IPS-NIHi11 (cell line): ENCODE measurements around the gene ABCC6.
"Not testable (repeated sequence)": the region's sequence is repeated elsewhere in the genome, so short reads cannot be mapped to it uniquely, and the experiment has no call there.

Experiments used
- DNase-seq: peaks from one replicate; pipeline ENCODE4 v3.0.0; 2012; ENCODE audit warnings: mixed read lengths, low spot score

The ABCC6 gene

GRCh38 chr16:16222850-16223661, at the start of gene ABCC6:
TSS of gene ABCC6 (minus strand) at chr16:16223494. CDS start at chr16:16223434, 60 bp downstream.
- not testable (repeated sequence) for DNase-seq

- DNase-seq, result not testable (repeated sequence)
Observed at GRCh38 chr16:16272573-16273221, 49.4 kb upstream of the ABCC6 start.

DNA sequence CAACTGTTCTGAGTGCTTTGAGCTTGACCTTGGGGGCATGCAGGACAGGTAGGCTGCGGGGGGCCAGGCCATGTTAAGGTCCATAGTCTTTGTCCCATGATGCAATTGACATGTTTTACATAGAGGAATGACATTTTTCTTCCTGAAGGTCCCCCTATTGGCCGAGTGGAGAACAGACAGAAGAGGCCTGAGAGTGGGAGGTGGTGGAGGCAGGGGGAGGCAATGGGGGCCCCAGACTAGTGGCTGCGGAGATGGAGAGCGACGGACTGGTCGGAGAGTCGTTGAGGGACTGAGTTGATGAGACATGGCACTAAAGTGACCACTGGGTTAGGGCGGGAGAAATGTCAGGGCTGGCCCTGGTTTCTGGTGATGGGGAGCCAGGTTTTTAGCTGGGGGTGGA, 48.4 kb upstream of the ABCC6 start:
- not testable (repeated sequence) for DNase-seq

GRCh38 chr16:16268185-16268808, 45.0 kb upstream of the ABCC6 start:
- DNase-seq, result not testable (repeated sequence)

GRCh38 chr16:16267708-16268107, 44.4 kb upstream of the ABCC6 start:
- not testable (repeated sequence) for DNase-seq

DNA sequence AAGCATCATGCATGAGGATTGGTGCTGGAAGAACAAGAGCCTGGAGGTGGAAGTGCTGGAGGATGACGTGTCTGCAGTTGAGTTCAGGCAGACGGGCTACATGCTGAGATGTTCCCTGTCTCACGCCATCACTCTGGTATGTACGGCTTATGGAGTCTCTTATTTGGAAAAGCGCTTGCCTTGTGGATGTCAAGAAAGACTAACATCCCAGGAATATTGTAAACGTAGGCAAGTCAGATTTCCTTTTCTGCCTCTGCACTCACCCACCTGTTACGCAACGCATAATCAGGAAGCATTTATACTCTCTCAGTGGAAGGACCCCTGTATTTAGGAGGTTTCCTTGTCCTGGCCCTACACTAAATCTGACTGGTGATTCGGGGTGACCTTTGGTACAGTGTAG, 41.8 kb upstream of the ABCC6 start:
- not testable (repeated sequence) for DNase-seq

- DNase-seq, result not testable (repeated sequence)
Observed at GRCh38 chr16:16263947-16264346, 40.7 kb upstream of the ABCC6 start.

DNA sequence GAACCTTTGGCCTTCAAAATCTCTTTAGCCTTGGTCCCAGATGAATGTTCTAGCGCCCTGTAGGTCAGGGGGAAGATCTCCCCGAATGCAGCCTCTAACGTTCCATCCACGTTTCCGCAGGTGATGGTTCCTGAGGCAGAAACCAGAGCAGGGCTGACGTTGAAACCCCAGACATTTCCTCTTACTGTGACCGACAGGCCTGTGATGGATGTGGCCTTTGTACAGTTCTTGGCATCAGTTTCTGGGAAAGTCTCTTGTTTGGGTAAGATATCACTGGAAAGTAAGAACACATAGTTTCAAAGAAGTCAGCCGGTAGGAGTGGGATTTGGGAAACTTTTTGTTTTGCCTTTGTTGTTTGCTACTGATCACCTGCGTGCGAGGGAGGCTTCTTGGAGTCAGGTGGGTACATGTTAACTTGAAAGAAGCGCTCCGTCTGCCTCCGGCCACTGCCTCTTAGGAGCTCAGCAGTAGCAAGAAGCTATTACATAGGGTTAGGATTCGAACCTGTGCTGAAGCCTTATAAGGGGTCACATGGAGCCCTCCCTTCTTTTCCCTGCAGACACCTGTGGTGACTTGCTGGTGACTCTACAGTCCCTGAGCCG, 39.8 kb upstream of the ABCC6 start:
- not testable (repeated sequence) for DNase-seq

GRCh38 chr16:16259971-16260370, 36.7 kb upstream of the ABCC6 start:
- not testable (repeated sequence) for DNase-seq

GRCh38 chr16:16258822-16259221, 35.5 kb upstream of the ABCC6 start:
- DNase-seq, result not testable (repeated sequence)

GRCh38 chr16:16257301-16257923, 34.1 kb upstream of the ABCC6 start:
- DNase-seq, result not testable (repeated sequence)

GRCh38 chr16:16252377-16252776, 29.1 kb upstream of the ABCC6 start:
- not testable (repeated sequence) for DNase-seq

DNA sequence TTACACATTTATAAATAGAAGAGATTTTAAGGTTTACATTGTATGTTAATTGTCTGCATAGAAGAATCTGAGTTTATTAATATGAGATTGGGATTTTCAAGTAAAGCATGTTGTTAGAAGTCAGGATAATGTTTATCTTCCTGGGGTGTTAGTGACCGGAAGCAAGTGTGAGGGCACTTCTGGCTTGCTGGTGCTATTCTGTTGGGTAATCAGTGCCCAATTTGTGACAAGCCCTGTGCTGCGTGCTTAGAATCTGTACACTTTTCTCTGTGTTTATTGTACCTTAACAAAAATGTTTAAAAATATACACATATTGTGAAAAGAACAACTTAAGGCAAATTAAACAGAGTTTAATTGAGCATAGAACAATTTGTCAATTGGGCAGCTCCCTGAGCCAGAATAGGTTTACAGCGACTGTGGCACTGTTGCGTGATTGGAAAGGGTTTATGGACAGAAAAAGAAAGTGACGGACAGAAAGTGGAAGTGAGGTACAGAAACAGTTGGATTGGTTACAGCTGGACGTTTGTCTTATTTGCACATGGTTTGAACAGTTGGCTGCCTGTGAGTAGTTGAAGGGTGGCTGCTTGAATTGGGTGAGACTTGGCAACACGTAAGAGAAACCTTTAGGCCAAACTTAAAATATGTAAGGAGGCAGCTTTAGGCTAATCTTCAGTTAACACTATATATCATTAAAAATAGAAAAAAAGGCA, 26.5 kb upstream of the ABCC6 start:
- not testable (repeated sequence) for DNase-seq

GRCh38 chr16:16247439-16247838, 24.1 kb upstream of the ABCC6 start:
- DNase-seq, result not testable (repeated sequence)

DNA sequence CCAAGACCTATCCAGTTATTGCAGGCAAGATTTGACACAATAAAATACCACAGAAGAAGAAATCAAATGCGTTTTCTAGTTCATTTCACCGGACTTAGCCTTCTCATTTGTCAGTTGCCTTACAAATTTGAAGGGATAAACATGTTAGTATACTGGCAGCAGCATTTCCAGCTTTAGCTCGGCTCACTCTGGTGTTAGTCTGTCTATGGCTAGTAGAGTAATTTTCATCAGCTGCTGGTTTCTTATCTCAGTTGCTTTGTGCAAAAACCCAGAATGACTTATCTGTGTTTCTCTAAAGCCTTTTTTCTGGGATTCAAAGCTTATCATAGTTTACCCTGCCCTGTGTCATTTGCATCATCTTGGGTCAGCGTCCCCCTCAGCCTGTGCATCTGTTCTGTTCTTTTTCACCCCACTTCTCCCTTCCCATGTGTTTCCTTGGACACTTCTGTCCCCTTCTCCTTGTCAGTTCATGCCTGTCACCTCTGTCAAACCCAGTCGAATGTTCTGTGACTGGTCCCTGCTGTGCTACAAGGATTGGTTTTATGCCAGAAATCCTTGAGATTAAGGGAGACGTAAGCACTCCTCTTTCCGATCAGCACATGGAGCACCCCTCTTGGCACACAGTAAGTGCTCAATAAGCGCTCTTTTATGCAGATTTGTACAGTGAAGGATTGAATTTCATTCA, 23.4 kb upstream of the ABCC6 start:
- not testable (repeated sequence) for DNase-seq

- not testable (repeated sequence) for DNase-seq
Observed at GRCh38 chr16:16243886-16244285, 20.6 kb upstream of the ABCC6 start.

GRCh38 chr16:16240667-16241066, 17.4 kb upstream of the ABCC6 start:
- not testable (repeated sequence) for DNase-seq

DNA sequence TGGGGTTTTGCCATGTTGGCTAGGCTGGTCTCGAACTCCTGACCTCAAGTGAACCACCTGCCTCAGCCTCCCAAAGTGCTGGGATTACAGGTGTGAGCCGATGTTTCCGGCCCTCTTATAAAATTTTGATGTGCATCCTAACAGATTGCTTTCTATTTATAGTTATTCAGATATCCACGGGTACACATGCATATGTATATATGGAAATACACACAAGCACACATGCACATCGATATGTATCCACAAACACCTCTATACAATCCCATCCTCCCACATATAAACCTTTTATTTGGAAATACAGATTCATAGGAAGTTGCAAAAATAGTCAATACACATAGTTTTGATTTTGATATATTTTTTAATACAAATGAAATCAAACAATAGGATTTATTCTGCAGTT, 14.4 kb upstream of the ABCC6 start:
- DNase-seq, result not testable (repeated sequence)

DNA sequence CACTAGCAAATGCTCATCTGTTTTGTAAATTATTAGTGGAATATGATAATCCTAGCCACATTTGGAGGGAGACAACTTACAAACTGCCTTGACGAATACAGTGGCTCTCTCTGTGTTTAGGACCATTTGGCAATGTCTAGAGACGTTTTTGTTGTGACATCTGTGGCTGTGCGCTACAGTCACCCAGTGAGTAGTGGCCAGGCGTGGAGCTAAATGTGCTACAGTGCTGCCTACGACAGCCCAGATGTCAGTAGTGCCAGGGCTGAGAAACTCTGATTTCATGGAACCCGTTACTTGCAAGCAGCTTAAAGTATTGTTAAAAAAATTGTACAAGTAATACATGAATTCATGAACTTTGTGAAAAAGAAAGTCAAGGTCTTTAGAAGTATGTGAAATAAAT, 13.8 kb upstream of the ABCC6 start:
- DNase-seq, result not testable (repeated sequence)

GRCh38 chr16:16232692-16233061, 9.4 kb upstream of the ABCC6 start:
- DNase-seq, result not testable (repeated sequence)
